ENCODE measurements around the gene NCOA3.

The NCOA3 gene

DNA sequence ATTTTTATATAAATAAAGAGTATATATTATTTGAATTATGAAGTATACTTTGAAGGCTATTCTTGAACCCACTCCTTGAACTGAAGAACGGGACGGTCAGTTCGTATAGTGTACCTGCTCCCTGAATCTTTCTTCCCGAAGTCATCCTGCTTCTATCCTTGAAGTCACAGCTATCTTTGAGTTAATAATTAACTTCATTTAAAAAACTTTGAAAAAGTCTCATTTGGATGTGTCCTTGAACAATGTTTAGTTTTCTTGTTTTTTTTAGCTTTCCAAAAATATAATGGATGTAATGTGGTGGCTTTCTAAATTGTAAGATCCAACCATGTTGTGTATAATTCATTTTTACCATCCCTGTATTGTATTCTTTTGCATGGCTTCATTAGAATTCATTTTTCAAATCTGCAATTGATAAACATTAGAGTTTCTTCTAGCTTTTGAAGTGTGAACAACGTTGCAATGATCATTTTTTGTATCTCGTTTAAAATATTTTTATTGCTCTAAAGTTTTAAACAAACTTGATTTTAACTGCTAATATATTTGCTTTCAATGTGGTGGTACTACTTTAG lies 94.4 kb downstream of the NCOA3 start:
- DNase-seq (ENCODE audit: low read depth, low spot score): no peak

GRCh38 chr20:47597090-47597489 lies 95.4 kb downstream of the NCOA3 start:
- DNase-seq (ENCODE audit: low read depth, low spot score): no peak

GRCh38 chr20:47598911-47599744 lies 97.4 kb downstream of the NCOA3 start:
- DNase-seq (ENCODE audit: low read depth, low spot score): no peak

GRCh38 chr20:47600967-47601547 lies 99.4 kb downstream of the NCOA3 start:
- no peak for DNase-seq (ENCODE audit: low read depth, low spot score)

DNA sequence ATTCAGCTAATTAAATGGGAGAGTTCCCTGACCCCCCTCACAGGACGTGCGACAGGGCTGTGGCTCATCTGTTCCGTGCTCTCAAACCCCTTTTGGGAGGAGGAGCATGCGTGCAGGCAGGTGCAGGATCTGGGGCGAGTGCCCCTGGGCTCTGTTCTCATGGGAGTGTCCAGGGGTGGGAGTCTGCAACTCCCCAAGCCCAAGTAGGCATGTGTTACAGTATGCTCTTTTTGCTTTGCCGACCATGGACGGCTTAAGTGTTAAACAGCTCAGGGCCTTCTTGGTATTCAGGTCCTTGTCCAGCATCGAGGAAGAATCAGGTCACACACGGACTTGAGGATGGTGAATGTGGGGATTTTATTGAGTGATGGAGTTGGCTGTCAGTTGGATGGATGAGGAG lies 101.6 kb downstream of the NCOA3 start:
- DNase-seq (ENCODE audit: low read depth, low spot score): no peak

GRCh38 chr20:47605673-47606413 lies 104.2 kb downstream of the NCOA3 start:
- DNase-seq (ENCODE audit: low read depth, low spot score): no peak

- DNase-seq (ENCODE audit: low read depth, low spot score): no peak
Measured at GRCh38 chr20:47606414-47606982, 104.8 kb downstream of the NCOA3 start.

DNA sequence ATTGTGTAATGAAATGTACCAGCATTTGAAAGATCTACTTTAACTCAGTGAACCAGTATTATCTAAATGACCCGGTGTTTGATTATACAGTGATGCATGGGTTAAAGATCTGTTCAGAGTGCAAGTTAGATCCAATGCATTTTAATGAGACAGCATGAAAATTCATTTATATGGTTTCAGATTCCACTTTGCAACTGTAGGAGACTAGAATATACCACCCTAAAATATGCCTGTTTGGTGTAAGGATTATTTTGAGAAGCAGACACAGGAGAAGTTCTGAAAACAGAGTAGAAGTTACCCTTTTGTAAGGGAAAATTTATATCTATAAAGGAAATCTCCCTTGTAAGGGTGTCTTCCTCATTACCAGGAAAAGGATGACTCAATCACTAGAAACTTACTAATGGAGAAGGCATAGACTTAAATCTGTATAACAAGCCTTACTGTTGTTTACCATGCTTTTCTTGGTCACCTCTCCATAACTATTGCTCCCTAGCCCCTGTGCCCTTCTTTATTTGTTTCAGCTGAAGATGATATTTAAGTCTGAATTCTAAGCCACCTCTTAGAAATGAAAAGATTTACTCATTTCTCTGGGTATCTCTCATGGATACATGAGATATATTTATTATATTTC lies 105.4 kb downstream of the NCOA3 start:
- DNase-seq (ENCODE audit: low read depth, low spot score): no peak

DNA sequence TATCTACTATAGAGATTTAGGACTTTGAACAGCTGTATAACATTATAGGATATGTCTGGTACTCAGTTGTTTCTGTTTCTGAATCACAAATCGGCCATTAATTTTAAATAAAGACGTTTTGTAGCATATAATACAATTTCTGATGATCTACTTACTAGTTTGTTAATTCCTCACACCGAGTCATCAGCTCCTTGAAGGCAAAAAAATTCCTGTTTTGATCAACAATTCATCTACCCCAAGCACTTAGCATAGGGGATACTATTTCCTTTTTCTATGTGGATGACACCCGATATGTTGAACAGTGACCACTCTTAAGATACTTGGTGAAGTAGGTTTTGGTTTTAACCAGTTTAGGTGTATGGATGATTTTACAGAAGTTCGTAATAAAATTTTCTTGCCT lies 107.3 kb downstream of the NCOA3 start:
- DNase-seq (ENCODE audit: low read depth, low spot score): no peak

GRCh38 chr20:47610247-47610944 lies 108.7 kb downstream of the NCOA3 start:
- peak; percentile 81 for DNase-seq (ENCODE audit: low read depth, low spot score)

- DNase-seq (ENCODE audit: low read depth, low spot score): no peak
Measured at GRCh38 chr20:47610945-47611250, 109.2 kb downstream of the NCOA3 start.

DNA sequence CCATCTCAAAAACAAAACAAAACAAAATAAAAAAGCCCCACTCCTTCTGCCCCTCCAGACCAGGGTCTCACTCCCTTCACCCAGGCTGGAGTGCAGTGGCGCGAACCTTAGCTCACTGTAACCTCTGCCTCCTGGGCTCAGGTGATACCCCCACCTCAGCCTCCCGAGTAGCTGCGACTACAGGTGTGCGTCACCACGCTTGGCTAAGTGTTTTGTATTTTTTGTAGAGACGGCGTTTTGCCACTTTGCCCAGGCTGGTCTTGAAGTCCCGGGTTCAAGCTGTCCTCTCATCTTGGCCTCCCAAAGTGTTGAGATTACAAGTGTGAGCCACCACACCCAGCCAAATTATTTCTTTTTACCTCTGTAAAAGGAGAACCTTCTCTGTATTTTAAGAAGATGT lies 110.1 kb downstream of the NCOA3 start:
- no peak for DNase-seq (ENCODE audit: low read depth, low spot score)

DNA sequence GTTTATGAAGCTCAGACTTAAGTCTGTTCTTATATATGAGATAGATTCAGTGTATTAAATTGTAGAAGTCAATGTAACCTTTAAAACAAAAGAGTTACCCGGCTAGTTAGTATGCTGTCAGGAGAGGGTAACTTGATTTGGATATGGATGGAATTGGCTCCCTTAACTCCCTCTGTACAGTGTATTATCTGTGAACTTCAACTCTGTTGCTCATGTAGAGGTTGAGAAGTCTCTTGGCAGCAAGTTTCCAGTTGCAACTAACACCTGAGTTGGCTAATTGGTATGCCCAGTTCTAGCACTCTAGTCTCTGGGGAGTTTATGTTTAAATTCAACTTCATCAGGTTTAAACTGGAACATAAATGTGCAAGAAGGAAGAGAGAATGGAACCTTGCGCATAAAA lies 111.0 kb downstream of the NCOA3 start:
- DNase-seq (ENCODE audit: low read depth, low spot score): no peak

DNA sequence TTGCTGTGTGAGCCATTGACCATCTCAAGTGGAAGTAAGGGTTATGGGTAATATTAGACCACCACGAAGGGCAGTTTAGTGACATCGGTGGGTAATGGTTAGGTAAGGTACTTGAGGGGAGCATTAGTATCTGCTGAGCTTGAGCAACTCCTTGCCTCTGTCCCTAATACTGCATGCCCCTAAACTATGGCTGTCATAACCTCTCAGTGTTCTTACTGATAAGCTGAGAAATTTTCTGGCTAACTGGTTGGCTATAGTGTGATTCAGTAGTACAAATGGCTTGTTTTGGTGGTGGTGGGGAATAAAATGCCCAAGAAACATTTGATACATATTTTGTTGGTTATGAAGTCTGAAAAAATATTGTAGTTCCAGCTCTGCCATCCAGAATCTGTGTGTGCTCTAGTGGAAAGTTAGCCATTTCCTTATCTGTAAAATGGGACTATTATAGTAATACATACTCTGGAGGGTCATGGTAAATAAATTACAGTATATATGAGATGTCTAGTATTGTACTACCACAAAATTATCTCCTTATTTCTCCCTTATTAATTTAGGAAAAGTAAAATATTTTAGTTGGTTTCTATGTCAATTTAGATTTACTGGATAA lies 113.1 kb downstream of the NCOA3 start:
- DNase-seq (ENCODE audit: low read depth, low spot score): no peak

GRCh38 chr20:47618479-47618878 lies 116.8 kb downstream of the NCOA3 start:
- DNase-seq (ENCODE audit: low read depth, low spot score): no peak

GRCh38 chr20:47620808-47621805 lies 119.4 kb downstream of the NCOA3 start:
- peak; percentile 74 for DNase-seq (ENCODE audit: low read depth, low spot score)

DNA sequence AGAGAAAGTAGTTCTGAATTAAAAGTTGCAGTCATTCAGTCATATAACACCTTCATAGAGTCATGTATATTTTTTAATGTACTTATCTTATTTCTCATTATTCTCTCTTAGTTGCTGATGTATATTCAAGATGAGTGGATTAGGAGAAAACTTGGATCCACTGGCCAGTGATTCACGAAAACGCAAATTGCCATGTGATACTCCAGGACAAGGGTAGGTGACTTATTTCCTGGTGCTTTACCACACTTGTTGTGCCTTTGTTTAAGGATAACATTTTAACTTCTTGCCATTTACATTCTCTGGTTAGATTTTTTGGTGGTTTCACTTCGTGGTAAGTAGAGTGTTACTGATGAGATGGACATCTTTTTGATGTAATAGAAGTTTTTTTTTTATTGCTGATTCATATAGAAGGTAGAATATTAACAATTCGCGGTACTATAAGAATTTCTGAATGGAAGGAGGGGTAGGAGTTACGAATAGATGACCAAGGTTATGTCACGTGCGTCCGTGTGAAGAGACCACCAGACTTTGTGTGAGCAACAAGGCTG lies 120.5 kb downstream of the NCOA3 start:
- no peak for DNase-seq (ENCODE audit: low read depth, low spot score)

DNA sequence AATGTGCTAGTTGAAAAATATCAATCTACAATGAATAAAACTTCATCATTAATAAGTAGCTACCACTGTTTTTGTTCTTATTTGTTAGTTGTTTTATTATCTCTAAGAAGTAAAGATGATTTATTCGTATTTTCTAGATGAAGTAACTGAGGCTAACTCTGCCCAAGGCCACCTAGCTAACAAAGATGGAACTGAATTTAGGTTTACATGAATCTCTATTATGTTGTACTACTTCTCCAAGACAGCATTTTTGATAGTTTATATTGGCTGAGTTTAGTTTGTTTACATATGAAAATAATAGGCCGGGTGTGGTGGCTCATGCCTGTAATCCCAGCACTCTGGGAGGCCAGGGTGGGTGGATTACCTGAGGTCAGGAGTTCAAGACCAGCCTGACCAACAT lies 121.5 kb downstream of the NCOA3 start:
- no peak for DNase-seq (ENCODE audit: low read depth, low spot score)

- no peak for DNase-seq (ENCODE audit: low read depth, low spot score)
Measured at GRCh38 chr20:47627540-47627939, 125.9 kb downstream of the NCOA3 start.
